ENCODE results near the gene UROC1.

The UROC1 gene

GRCh38 chr3:126507886-126508285 lies 9.7 kb downstream of the UROC1 start:
- Histone ChIP-seq H3K27me3 (ENCODE audit: control insufficient read depth, insufficient read depth, low read length, poor library complexity, severe bottlenecking) (no peaks in the 10 kb centered on the region), H3K27ac (ENCODE audit: insufficient read depth, low read depth, low read length, poor library complexity, severe bottlenecking) (no peak overlapping the region), H3K4me1 (ENCODE audit: control insufficient read depth, insufficient read depth, low read length) (peaks cover 10% of the 10 kb centered on the region), H3K4me3 (ENCODE audit: insufficient read depth, low read depth, low read length) (no peak overlapping the region), H3K36me3 (ENCODE audit: control insufficient read depth, insufficient read depth, low read length) (no peaks in the 10 kb centered on the region), H3K9me3 (ENCODE audit: control insufficient read depth, low read length) (no peaks in the 10 kb centered on the region)
- 92 to 93% methylated on average over 9 of the region's 9 CpGs for WGBS, 2 experiments

DNA sequence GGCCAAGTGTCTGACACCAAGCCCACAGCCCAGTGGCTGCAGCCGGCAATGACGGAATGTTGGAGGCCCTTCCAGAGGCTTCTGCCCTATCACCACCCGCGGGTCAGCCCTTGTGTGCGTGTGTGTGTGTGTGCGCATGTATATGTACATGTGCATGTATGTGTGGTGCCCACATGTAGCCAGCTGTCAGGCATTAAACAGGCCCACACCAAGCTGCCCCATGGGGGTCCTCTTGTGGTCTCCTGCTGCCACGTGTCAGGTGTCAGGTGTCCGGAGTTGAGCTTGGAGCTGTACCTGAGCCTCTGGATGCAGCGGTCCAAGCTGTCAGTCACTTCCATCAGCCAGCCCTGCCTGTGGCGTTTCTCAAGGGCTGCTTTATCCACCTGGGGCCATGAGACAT lies 13.9 kb downstream of the UROC1 start:
- 93% methylated on average over 10 of the region's 10 CpGs for WGBS, 2 experiments
- no peaks in the 10 kb centered on the region for H3K9me3 ChIP-seq (ENCODE audit: control insufficient read depth, low read length)
- no peak overlapping the region for H3K4me3 ChIP-seq (ENCODE audit: insufficient read depth, low read depth, low read length)
- H3K27ac ChIP-seq (ENCODE audit: insufficient read depth, low read depth, low read length, poor library complexity, severe bottlenecking) = no peak overlapping the region
- H3K27me3 ChIP-seq (ENCODE audit: control insufficient read depth, insufficient read depth, low read length, poor library complexity, severe bottlenecking) = no peaks in the 10 kb centered on the region
- peaks cover 11% of the 10 kb centered on the region for H3K4me1 ChIP-seq (ENCODE audit: control insufficient read depth, insufficient read depth, low read length)
- H3K36me3 ChIP-seq (ENCODE audit: control insufficient read depth, insufficient read depth, low read length) = no peaks in the 10 kb centered on the region

DNA sequence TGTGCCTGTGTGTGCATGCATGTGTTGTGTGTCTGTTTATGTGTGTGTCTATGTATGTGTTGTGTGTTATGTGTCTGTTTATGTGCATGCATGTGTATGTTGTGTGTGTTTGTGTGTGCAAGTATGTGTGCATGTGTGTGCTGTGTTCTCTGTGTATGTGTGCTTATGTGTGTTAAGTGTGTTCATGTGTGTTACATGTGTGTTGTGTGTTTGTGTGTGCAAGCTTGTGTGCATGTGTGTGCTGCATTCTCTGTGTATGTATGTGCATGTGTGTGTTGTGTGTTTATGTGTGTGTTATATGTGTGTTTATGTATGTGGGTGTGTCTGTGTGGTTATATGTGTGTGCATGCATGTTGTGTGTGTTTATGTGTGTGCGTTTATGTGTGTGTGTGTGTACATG lies 14.9 kb downstream of the UROC1 start:
- no peaks in the 10 kb centered on the region for H3K27me3 ChIP-seq (ENCODE audit: control insufficient read depth, insufficient read depth, low read length, poor library complexity, severe bottlenecking)
- no peak overlapping the region for H3K4me3 ChIP-seq (ENCODE audit: insufficient read depth, low read depth, low read length)
- no peaks in the 10 kb centered on the region for H3K36me3 ChIP-seq (ENCODE audit: control insufficient read depth, insufficient read depth, low read length)
- peaks cover 11% of the 10 kb centered on the region for H3K4me1 ChIP-seq (ENCODE audit: control insufficient read depth, insufficient read depth, low read length)
- 86 to 90% methylated on average over 1 of the region's 1 CpG for WGBS, 2 experiments
- H3K9me3 ChIP-seq (ENCODE audit: control insufficient read depth, low read length) = no peaks in the 10 kb centered on the region
- no peak overlapping the region for H3K27ac ChIP-seq (ENCODE audit: insufficient read depth, low read depth, low read length, poor library complexity, severe bottlenecking)

DNA sequence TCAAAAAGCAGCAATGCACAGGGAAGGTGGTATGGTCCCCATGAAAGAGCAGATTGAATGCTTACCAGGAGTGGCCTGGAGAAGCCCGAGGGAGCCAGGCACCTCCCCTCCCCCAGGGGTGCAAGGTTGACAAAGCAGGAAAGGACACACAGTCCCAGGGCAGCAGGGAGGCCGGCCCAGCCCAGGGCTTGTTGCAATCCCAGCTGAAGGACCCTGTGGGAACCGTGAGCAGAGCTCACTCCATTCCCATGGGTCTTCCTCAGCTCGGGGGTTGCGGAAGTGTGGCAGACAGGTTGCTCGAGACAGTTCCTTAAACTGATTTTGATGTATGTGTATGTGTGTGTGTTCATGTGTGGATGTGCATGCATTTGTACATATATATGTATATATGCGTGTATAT lies 15.8 kb downstream of the UROC1 start:
- Histone ChIP-seq H3K9me3 (ENCODE audit: control insufficient read depth, low read length) (no peaks in the 10 kb centered on the region), H3K4me3 (ENCODE audit: insufficient read depth, low read depth, low read length) (no peak overlapping the region), H3K36me3 (ENCODE audit: control insufficient read depth, insufficient read depth, low read length) (no peaks in the 10 kb centered on the region), H3K27ac (ENCODE audit: insufficient read depth, low read depth, low read length, poor library complexity, severe bottlenecking) (no peak overlapping the region), H3K27me3 (ENCODE audit: control insufficient read depth, insufficient read depth, low read length, poor library complexity, severe bottlenecking) (no peaks in the 10 kb centered on the region), H3K4me1 (ENCODE audit: control insufficient read depth, insufficient read depth, low read length) (peaks cover 11% of the 10 kb centered on the region)
- 68 to 69% methylated on average over 7 of the region's 7 CpGs for WGBS, 2 experiments

GRCh38 chr3:126501054-126501453 lies 16.5 kb downstream of the UROC1 start:
- Histone ChIP-seq H3K4me1 (ENCODE audit: control insufficient read depth, insufficient read depth, low read length) (peaks cover 11% of the 10 kb centered on the region), H3K9me3 (ENCODE audit: control insufficient read depth, low read length) (no peaks in the 10 kb centered on the region), H3K27ac (ENCODE audit: insufficient read depth, low read depth, low read length, poor library complexity, severe bottlenecking) (no peak overlapping the region), H3K4me3 (ENCODE audit: insufficient read depth, low read depth, low read length) (no peak overlapping the region), H3K27me3 (ENCODE audit: control insufficient read depth, insufficient read depth, low read length, poor library complexity, severe bottlenecking) (no peaks in the 10 kb centered on the region), H3K36me3 (ENCODE audit: control insufficient read depth, insufficient read depth, low read length) (no peaks in the 10 kb centered on the region)
- 76 to 84% methylated on average over 5 of the region's 5 CpGs for WGBS, 2 experiments

GRCh38 chr3:126500016-126500415 lies 17.6 kb downstream of the UROC1 start:
- Histone ChIP-seq H3K27ac (ENCODE audit: insufficient read depth, low read depth, low read length, poor library complexity, severe bottlenecking) (no peak overlapping the region), H3K4me3 (ENCODE audit: insufficient read depth, low read depth, low read length) (no peak overlapping the region), H3K4me1 (ENCODE audit: control insufficient read depth, insufficient read depth, low read length) (peaks cover 11% of the 10 kb centered on the region), H3K9me3 (ENCODE audit: control insufficient read depth, low read length) (no peaks in the 10 kb centered on the region), H3K36me3 (ENCODE audit: control insufficient read depth, insufficient read depth, low read length) (no peaks in the 10 kb centered on the region), H3K27me3 (ENCODE audit: control insufficient read depth, insufficient read depth, low read length, poor library complexity, severe bottlenecking) (no peaks in the 10 kb centered on the region)
- 88 to 90% methylated on average over 7 of the region's 7 CpGs for WGBS, 2 experiments

- Histone ChIP-seq H3K27ac (ENCODE audit: insufficient read depth, low read depth, low read length, poor library complexity, severe bottlenecking) (no peak overlapping the region), H3K27me3 (ENCODE audit: control insufficient read depth, insufficient read depth, low read length, poor library complexity, severe bottlenecking) (no peaks in the 10 kb centered on the region), H3K36me3 (ENCODE audit: control insufficient read depth, insufficient read depth, low read length) (no peaks in the 10 kb centered on the region), H3K4me3 (ENCODE audit: insufficient read depth, low read depth, low read length) (no peak overlapping the region), H3K4me1 (ENCODE audit: control insufficient read depth, insufficient read depth, low read length) (peaks cover 11% of the 10 kb centered on the region), H3K9me3 (ENCODE audit: control insufficient read depth, low read length) (no peaks in the 10 kb centered on the region)
- WGBS, 2 experiments = 89 to 91% methylated on average over 9 of the region's 9 CpGs
Measured at GRCh38 chr3:126499401-126499800, 18.2 kb downstream of the UROC1 start.

DNA sequence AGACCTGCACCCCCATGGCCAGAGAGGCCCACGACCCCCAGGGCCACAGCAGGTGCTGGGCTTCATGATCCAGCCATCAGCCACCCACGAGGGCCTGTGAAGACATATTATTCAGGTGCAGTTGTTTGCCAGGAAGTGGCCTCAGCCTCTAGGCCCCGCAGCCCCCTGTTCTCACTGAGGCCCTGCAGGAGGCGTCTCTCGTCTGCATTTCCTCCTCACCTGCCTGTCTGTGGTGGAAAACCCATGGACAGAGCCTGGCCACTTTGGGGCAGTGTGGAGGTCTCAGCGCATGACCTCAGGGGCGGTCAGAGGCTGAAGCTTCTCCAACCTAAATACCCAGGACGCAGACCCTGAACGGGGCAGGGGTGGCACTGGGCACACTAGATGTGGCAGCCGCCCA lies 18.6 kb downstream of the UROC1 start:
- Histone ChIP-seq H3K9me3 (ENCODE audit: control insufficient read depth, low read length) (no peaks in the 10 kb centered on the region), H3K4me3 (ENCODE audit: insufficient read depth, low read depth, low read length) (no peak overlapping the region), H3K27ac (ENCODE audit: insufficient read depth, low read depth, low read length, poor library complexity, severe bottlenecking) (no peak overlapping the region), H3K36me3 (ENCODE audit: control insufficient read depth, insufficient read depth, low read length) (no peaks in the 10 kb centered on the region), H3K4me1 (ENCODE audit: control insufficient read depth, insufficient read depth, low read length) (peaks cover 11% of the 10 kb centered on the region), H3K27me3 (ENCODE audit: control insufficient read depth, insufficient read depth, low read length, poor library complexity, severe bottlenecking) (no peaks in the 10 kb centered on the region)
- 63 to 69% methylated on average over 10 of the region's 10 CpGs for whole genome bisulfite sequencing, 2 experiments

GRCh38 chr3:126498461-126498860 lies 19.1 kb downstream of the UROC1 start:
- Histone ChIP-seq H3K4me1 (ENCODE audit: control insufficient read depth, insufficient read depth, low read length) (peaks cover 11% of the 10 kb centered on the region), H3K36me3 (ENCODE audit: control insufficient read depth, insufficient read depth, low read length) (no peaks in the 10 kb centered on the region), H3K27ac (ENCODE audit: insufficient read depth, low read depth, low read length, poor library complexity, severe bottlenecking) (no peak overlapping the region), H3K27me3 (ENCODE audit: control insufficient read depth, insufficient read depth, low read length, poor library complexity, severe bottlenecking) (no peaks in the 10 kb centered on the region), H3K4me3 (ENCODE audit: insufficient read depth, low read depth, low read length) (no peak overlapping the region), H3K9me3 (ENCODE audit: control insufficient read depth, low read length) (no peaks in the 10 kb centered on the region)
- WGBS, 2 experiments = 62 to 66% methylated on average over 4 of the region's 4 CpGs

DNA sequence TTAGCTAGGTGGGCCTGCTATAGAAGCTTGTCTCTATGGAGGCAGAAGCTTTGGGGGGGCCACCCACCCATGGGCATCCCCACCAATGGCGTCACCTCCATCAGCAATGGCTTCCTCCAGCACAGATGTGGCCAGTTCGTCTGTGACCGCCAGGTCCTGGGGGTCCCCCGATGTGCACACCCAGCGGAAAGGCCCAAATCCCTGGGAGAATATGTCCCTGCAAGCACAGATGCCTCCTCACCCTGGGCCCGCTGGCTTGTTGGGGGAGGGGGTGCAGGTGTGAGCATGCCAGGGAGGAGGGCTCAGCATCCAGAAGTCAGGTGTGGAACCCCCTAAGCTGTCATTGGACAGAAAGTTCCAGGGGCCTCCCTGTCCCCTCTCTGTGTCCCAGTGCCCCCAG lies 19.6 kb downstream of the UROC1 start:
- WGBS, 2 experiments = 97 to 98% methylated on average over 6 of the region's 6 CpGs
- no peaks in the 10 kb centered on the region for H3K36me3 ChIP-seq (ENCODE audit: control insufficient read depth, insufficient read depth, low read length)

More for the DNA sequence above, 19.6 kb downstream of the UROC1 start:
- Histone ChIP-seq H3K27ac (ENCODE audit: insufficient read depth, low read depth, low read length, poor library complexity, severe bottlenecking) (no peak overlapping the region), H3K4me1 (ENCODE audit: control insufficient read depth, insufficient read depth, low read length) (peaks cover 11% of the 10 kb centered on the region), H3K4me3 (ENCODE audit: insufficient read depth, low read depth, low read length) (no peak overlapping the region), H3K27me3 (ENCODE audit: control insufficient read depth, insufficient read depth, low read length, poor library complexity, severe bottlenecking) (no peaks in the 10 kb centered on the region), H3K9me3 (ENCODE audit: control insufficient read depth, low read length) (no peaks in the 10 kb centered on the region)

Data from ectodermal cell (in vitro differentiated cells).